Hepatocyte (in vitro differentiated cells): ENCODE data around the gene SETD5. TPM values are rescaled to one million over a fixed set of nuclear protein-coding genes. Genes with fewer than 3 reads are reported as not detected.
A peak's percentile ranks its signal among the peaks of the same experiment; 100 is the strongest.

ENCODE experiments used
- DNase-seq: peaks from one replicate; pipeline ENCODE4 v3.0.0-alpha.2; 2016; ENCODE audit warnings: low spot score
- H2AFZ ChIP-seq: fragments of 200-600 bp; sonication (generic); 2 replicates; pipeline ENCODE4 v1.6.0; 2016; ENCODE audit warnings: antibody characterized with exemption, mild to moderate bottlenecking
- H3K27ac ChIP-seq: fragments of 200-600 bp; sonication (generic); 2 replicates; pipeline ENCODE4 v1.5.1; 2016; ENCODE audit warnings: mild to moderate bottlenecking
- H3K27me3 ChIP-seq: fragments of 200-600 bp; sonication (generic); 2 replicates; pipeline ENCODE4 v1.6.1; 2016
- H3K36me3 ChIP-seq: fragments of 200-600 bp; sonication (generic); replicated peaks from 2 replicates; pipeline ENCODE4 v1.5.1; 2016; ENCODE audit warnings: low read depth; ENCODE audit not compliant: insufficient read depth
- H3K4me1 ChIP-seq: fragments of 200-600 bp; sonication (generic); 2 replicates; pipeline ENCODE4 v1.5.1; 2016; ENCODE audit warnings: mild to moderate bottlenecking, moderate library complexity; ENCODE audit not compliant: insufficient read depth
- H3K4me2 ChIP-seq: fragments of 200-600 bp; sonication (generic); 2 replicates; pipeline ENCODE4 v1.6.0; 2016
- H3K4me3 ChIP-seq: fragments of 200-600 bp; sonication (generic); 2 replicates; pipeline ENCODE4 v1.5.1; 2016; ENCODE audit warnings: mild to moderate bottlenecking
- H3K79me2 ChIP-seq: fragments of 200-600 bp; sonication (generic); 2 replicates; pipeline ENCODE4 v1.6.0; 2017; ENCODE audit warnings: mild to moderate bottlenecking
- H3K9me2 ChIP-seq: fragments of 200-600 bp; sonication (generic); replicated peaks from 2 replicates; pipeline ENCODE4 v1.6.0; 2017; ENCODE audit warnings: mild to moderate bottlenecking; ENCODE audit not compliant: insufficient read depth
- H3K9me3 ChIP-seq: fragments of 200-600 bp; sonication (generic); 2 replicates; pipeline ENCODE4 v1.5.1; 2016; ENCODE audit warnings: low read depth, mild to moderate bottlenecking
- H4K20me1 ChIP-seq: fragments of 200-600 bp; sonication (generic); 2 replicates; pipeline ENCODE4 v1.6.0; 2016; ENCODE audit warnings: mild to moderate bottlenecking; ENCODE audit not compliant: insufficient read depth, poor library complexity, severe bottlenecking
- EZH2 ChIP-seq: fragments of 200-600 bp; sonication (generic); IDR thresholded peaks from 2 replicates; pipeline ENCODE4 v1.6.1; 2016; ENCODE audit warnings: antibody characterized with exemption, mild to moderate bottlenecking, borderline replicate concordance
- EZH2phosphoT487 ChIP-seq: fragments of 200-600 bp; sonication (generic); IDR thresholded peaks from one replicate; pipeline ENCODE4 v1.6.1; 2018; ENCODE audit warnings: antibody characterized with exemption, mild to moderate bottlenecking, low read depth, moderate library complexity; ENCODE audit not compliant: unreplicated experiment, severe bottlenecking
- WGBS: methylation state at CpG from one replicate; pipeline ENCODE4 v1.1.6; 2016; ENCODE audit warnings: low lambda C conversion rate; ENCODE audit errors: missing lambda C conversion rate; 5-methylcytosine and 5-hydroxymethylcytosine counted together
- polyA plus RNA-seq: library from polyadenylated mRNA; unstranded; fragments of >200 nt; fragmentation: Nextera tagmentation; extraction: Ambion mirVana; gene quantifications from 2 replicates; pipeline ENCODE4 v1.2.1, GENCODE V29; 2016
- total RNA-seq: library from RNA; depleted of rRNA; stranded (reverse); fragments of >200 nt; gene quantifications from 2 replicates; pipeline ENCODE4 v1.2.3, GENCODE V29; 2014
- TF ChIP-seq, protein P1 (sequence below): fragments of 200-600 bp; sonication (generic); IDR thresholded peaks from 2 replicates; pipeline ENCODE4 v1.5.1; 2016; ENCODE audit warnings: antibody characterized with exemption, mild to moderate bottlenecking; ENCODE audit not compliant: poor library complexity

SETD5 gene
- total and polyA plus RNA-seq, 2 experiments from 2014 or later: 75.2 to 110 TPM

DNA sequence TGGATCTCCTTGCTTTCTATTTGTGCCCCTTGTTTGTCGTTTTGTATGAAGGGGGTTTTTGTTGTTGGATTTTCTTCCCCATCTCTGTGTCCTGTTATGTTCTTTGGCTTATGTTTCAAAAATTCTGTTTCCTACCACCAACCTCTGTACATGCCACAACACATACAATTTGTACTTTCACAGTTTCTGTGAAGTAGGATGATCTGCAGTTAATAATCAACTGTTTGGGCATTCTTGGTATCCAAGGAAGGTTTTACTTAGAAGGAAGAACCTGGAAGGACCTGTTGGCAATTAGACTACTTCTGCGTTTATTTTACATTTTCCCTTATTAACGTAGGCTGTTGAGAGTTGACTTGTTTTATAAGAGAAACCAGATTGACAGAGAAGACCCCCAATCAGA, 8.3 kb downstream of the SETD5 start:
- no peaks in the 10 kb centered on the region for H3K36me3 ChIP-seq
- H2AFZ ChIP-seq: no peak overlapping the region
- peak overlapping the region; percentile 2 for H3K27ac ChIP-seq
- peak overlapping the region; percentile 17 for H3K4me2 ChIP-seq
- H3K79me2 ChIP-seq: peaks cover 100% of the 10 kb centered on the region
- no peak overlapping the region for H3K4me3 ChIP-seq
- H3K9me3 ChIP-seq: no peaks in the 10 kb centered on the region
- H3K9me2 ChIP-seq: no peaks in the 10 kb centered on the region
- no peak for DNase-seq
- H3K27me3 ChIP-seq: no peaks in the 10 kb centered on the region
- 57% methylated on average over 3 of the region's 3 CpGs for WGBS
- H3K4me1 ChIP-seq: peaks cover 51% of the 10 kb centered on the region
- H4K20me1 ChIP-seq: peaks cover 100% of the 10 kb centered on the region
- TF ChIP-seq EZH2phosphoT487 (no peak), EZH2 (no peak)
- TF ChIP-seq, protein P1, sequence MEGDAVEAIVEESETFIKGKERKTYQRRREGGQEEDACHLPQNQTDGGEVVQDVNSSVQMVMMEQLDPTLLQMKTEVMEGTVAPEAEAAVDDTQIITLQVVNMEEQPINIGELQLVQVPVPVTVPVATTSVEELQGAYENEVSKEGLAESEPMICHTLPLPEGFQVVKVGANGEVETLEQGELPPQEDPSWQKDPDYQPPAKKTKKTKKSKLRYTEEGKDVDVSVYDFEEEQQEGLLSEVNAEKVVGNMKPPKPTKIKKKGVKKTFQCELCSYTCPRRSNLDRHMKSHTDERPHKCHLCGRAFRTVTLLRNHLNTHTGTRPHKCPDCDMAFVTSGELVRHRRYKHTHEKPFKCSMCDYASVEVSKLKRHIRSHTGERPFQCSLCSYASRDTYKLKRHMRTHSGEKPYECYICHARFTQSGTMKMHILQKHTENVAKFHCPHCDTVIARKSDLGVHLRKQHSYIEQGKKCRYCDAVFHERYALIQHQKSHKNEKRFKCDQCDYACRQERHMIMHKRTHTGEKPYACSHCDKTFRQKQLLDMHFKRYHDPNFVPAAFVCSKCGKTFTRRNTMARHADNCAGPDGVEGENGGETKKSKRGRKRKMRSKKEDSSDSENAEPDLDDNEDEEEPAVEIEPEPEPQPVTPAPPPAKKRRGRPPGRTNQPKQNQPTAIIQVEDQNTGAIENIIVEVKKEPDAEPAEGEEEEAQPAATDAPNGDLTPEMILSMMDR: no peak

DNA sequence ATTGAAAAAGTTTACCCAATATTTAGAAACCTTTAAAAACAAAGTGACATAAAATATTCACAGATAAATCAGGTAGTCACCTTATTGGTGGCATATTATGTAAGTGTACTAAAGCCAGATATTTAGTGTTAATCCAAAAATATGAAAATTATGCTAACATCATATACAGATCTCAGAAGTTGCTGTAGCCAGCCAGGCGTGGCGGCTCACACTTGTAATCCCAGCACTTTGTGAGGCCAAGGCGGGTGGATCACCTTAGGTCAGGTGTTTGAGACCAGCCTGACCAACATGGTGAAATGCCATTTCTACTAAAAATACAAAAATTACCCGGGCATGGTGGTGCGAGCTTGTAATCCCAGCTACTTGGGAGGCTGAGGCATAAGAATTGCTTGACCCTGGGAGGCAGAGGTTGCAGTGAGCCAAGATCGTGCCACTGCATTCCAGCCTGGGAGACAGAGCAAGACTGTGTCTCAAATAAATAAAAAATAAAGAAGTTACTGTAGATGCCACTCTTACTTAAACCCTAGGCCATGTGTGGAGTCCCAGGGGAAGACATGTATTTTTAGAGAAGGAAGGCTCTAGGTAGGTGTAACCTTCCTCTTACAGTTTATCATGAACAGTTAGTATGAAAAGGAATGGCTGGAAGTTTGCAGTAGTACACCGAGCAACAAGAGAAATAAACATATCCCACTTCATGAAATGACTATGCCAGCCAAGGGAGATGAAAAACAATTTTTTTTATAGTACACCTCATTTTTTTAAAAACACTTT, 9.6 kb downstream of the SETD5 start:
- H3K79me2 ChIP-seq: peaks cover 100% of the 10 kb centered on the region
- no peaks in the 10 kb centered on the region for H3K9me3 ChIP-seq
- H2AFZ ChIP-seq: no peak overlapping the region
- no peaks in the 10 kb centered on the region for H3K9me2 ChIP-seq
- H3K36me3 ChIP-seq: no peaks in the 10 kb centered on the region
- no peak overlapping the region for H3K4me3 ChIP-seq
- H3K4me2 ChIP-seq: no peak overlapping the region
- TF ChIP-seq EZH2 (no peak), EZH2phosphoT487 (no peak)
- TF ChIP-seq, protein P1: no peak
- WGBS: 94% methylated on average over 7 of the region's 7 CpGs
- peaks cover 100% of the 10 kb centered on the region for H4K20me1 ChIP-seq
- DNase-seq: no peak
- no peak overlapping the region for H3K27ac ChIP-seq
- H3K27me3 ChIP-seq: no peaks in the 10 kb centered on the region
- peaks cover 38% of the 10 kb centered on the region for H3K4me1 ChIP-seq

- H3K4me2 ChIP-seq: no peak overlapping the region
- DNase-seq: no peak
- H4K20me1 ChIP-seq: peaks cover 100% of the 10 kb centered on the region
- H3K9me2 ChIP-seq: no peaks in the 10 kb centered on the region
- H3K4me1 ChIP-seq: peaks cover 28% of the 10 kb centered on the region
- H3K9me3 ChIP-seq: no peaks in the 10 kb centered on the region
- H3K4me3 ChIP-seq: no peak overlapping the region
- no peaks in the 10 kb centered on the region for H3K27me3 ChIP-seq
- H3K27ac ChIP-seq: no peak overlapping the region
- H3K36me3 ChIP-seq: no peaks in the 10 kb centered on the region
- H3K79me2 ChIP-seq: peaks cover 100% of the 10 kb centered on the region
- WGBS: 96% methylated on average over 6 of the region's 6 CpGs
- no peak for TF ChIP-seq EZH2phosphoT487
- TF ChIP-seq, protein P1: no peak
- no peak for TF ChIP-seq EZH2
- H2AFZ ChIP-seq: no peak overlapping the region
These were observed 10.6 kb downstream of the SETD5 start for GRCh38 chr3:9408061-9408460.
